Measurements from ENCODE around the gene HDAC4. TPM values are rescaled to one million over a fixed set of nuclear protein-coding genes. Genes with fewer than 3 reads are reported as not detected.

HDAC4 gene
- polyA plus RNA-seq, 1 donor (not counting 4 experiments of a cell fraction or from before 2014, with no cell fraction given): 2.9 TPM

DNA sequence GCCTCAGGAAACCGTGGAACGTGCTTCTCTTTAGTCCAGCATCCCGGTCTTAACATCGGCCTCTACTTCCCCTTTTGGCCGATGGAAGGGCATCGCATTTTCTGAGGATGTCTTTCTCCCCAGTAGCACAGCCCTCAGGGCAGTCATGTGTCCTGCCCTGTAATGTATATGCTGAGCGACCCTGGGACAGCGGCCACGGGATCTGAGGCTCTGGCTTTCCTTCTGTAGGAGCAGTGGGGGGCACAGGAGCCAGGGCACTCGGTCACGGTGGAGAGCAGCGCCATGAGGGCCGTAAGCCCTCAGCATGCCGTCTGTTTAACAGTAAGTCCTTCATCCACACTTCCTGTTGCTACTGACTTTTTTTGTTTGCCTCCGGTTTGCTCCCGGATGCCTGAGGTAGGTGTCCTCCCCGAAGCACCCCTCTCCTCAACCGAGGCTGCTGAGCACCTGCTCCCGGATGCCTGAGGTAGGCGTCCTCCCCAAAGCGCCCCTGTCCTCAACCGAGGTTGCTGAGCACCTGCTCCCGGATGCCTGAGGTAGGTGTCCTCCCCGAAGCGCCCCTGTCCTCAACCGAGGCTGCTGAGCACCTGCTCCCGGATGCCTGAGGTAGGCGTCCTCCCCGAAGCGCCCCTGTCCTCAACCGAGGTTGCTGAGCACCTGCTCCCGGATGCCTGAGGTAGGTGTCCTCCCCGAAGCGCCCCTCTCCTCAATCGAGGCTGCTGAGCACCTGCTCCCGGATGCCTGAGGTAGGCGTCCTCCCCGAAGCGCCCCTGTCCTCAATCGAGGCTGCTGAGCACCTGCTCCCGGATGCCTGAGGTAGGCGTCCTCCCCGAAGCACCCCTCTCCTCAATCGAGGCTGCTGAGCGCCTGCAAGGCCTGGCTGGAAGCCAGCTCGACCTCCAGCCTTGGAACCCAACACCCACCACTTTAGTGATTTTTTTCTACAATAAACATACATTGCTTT is 169.3 kb downstream of the HDAC4 start:
- no peaks in the 10 kb centered on the region for H3K36me3 ChIP-seq (ENCODE audit: control insufficient read depth in 2 of 2, extremely low read depth in 1 of 2, insufficient read depth in 2 of 2, low read length in 2 of 2)
- H4K20me1 ChIP-seq (ENCODE audit: control insufficient read depth, extremely low read depth, insufficient read depth, low read length): no peaks in the 10 kb centered on the region
- H3K4me3 ChIP-seq (ENCODE audit: control insufficient read depth in 2 of 3, extremely low read depth in 1 of 3, insufficient read depth in 2 of 3, low read depth in 1 of 3, low read length in 3 of 3): no peak overlapping the region
- H3K27me3 ChIP-seq (ENCODE audit: control insufficient read depth, extremely low read depth, insufficient read depth, low read length): no peaks in the 10 kb centered on the region
- no peaks in the 10 kb centered on the region for H3K4me1 ChIP-seq (ENCODE audit: control insufficient read depth, extremely low read depth, insufficient read depth, low read length)
- dilution Hi-C loops (cut with MboI; ENCODE audit: extremely low pct_ligation_motif_present, low sequenced_read_pairs): no loop called here
- H3K27ac ChIP-seq (ENCODE audit: control insufficient read depth, insufficient read depth, low read length): no peak overlapping the region
- no peaks in the 10 kb centered on the region for H3K79me2 ChIP-seq (ENCODE audit: control insufficient read depth, insufficient read depth, low read length)
- H2AFZ ChIP-seq (ENCODE audit: control insufficient read depth, low read length): no peak overlapping the region
- DNase-seq (ENCODE audit: low read depth, low spot score) (no peak), FAIRE-seq (no peak)
- H3K9ac ChIP-seq (ENCODE audit: control insufficient read depth, extremely low read depth, insufficient read depth, low read length): no peak overlapping the region
- no peaks in the 10 kb centered on the region for H3K9me1 ChIP-seq (ENCODE audit: control insufficient read depth, extremely low read depth, insufficient read depth, low read length)
- H3K4me2 ChIP-seq (ENCODE audit: control insufficient read depth, extremely low read depth, insufficient read depth, low read depth, low read length): no peak overlapping the region
- H3K9me3 ChIP-seq (ENCODE audit: control insufficient read depth, low read depth, low read length): no peaks in the 10 kb centered on the region
- TF ChIP-seq, protein P1, sequence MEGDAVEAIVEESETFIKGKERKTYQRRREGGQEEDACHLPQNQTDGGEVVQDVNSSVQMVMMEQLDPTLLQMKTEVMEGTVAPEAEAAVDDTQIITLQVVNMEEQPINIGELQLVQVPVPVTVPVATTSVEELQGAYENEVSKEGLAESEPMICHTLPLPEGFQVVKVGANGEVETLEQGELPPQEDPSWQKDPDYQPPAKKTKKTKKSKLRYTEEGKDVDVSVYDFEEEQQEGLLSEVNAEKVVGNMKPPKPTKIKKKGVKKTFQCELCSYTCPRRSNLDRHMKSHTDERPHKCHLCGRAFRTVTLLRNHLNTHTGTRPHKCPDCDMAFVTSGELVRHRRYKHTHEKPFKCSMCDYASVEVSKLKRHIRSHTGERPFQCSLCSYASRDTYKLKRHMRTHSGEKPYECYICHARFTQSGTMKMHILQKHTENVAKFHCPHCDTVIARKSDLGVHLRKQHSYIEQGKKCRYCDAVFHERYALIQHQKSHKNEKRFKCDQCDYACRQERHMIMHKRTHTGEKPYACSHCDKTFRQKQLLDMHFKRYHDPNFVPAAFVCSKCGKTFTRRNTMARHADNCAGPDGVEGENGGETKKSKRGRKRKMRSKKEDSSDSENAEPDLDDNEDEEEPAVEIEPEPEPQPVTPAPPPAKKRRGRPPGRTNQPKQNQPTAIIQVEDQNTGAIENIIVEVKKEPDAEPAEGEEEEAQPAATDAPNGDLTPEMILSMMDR (optimal IDR thresholded peaks at IDR 0.05 in 1 of 3, IDR thresholded peaks at IDR 0.05 in 1 of 3, conservative IDR thresholded peaks at IDR 0.05 in 1 of 3; ENCODE audit: extremely low read depth in 1 of 3, insufficient read depth in 2 of 3, low read length in 3 of 3): no peak

DNA sequence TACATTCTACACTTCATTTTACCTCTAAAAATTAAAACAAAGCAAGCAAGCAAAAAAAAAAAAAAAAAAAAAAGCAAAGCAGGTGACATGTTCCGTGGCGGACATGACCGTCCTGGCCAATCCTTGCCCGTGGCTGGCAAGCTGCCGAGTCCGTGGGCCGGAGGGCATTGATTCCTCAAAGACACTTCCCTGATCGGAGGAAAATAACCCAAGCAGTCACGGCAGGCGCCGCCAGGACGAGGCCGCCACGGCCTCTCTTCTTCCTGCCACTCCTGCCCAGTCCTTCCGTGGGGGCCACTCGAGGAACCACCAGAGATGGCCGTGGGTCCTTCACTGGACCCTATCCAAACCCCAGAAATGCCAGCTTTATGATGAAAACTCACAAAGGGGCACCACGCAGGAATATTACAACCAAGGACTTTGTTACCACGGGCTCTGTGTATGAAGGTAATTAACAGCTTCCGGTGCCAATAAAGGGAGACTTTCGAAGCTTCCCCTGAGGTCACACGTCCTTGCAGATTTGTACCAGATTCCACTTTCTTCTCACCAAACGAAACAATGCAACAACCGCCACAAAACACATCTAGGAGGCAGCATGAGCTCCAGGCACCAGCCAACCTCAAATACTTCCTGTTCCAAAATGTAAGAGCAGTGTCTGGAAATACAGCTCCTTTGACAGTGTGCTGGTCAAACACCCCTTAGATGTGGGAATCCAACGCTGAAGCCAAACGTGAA is 170.3 kb downstream of the HDAC4 start:
- Histone ChIP-seq H4K20me1 (ENCODE audit: control insufficient read depth, extremely low read depth, insufficient read depth, low read length) (no peaks in the 10 kb centered on the region), H3K27ac (ENCODE audit: control insufficient read depth, insufficient read depth, low read length) (no peak overlapping the region), H3K4me2 (ENCODE audit: control insufficient read depth, extremely low read depth, insufficient read depth, low read depth, low read length) (no peak overlapping the region), H3K9me3 (ENCODE audit: control insufficient read depth, low read depth, low read length) (no peaks in the 10 kb centered on the region), H3K27me3 (ENCODE audit: control insufficient read depth, extremely low read depth, insufficient read depth, low read length) (no peaks in the 10 kb centered on the region), H3K9ac (ENCODE audit: control insufficient read depth, extremely low read depth, insufficient read depth, low read length) (no peak overlapping the region), H3K36me3 (ENCODE audit: control insufficient read depth in 2 of 2, extremely low read depth in 1 of 2, insufficient read depth in 2 of 2, low read length in 2 of 2) (no peaks in the 10 kb centered on the region), H2AFZ (ENCODE audit: control insufficient read depth, low read length) (no peak overlapping the region), H3K9me1 (ENCODE audit: control insufficient read depth, extremely low read depth, insufficient read depth, low read length) (no peaks in the 10 kb centered on the region), H3K4me1 (ENCODE audit: control insufficient read depth, extremely low read depth, insufficient read depth, low read length) (no peaks in the 10 kb centered on the region), H3K4me3 (ENCODE audit: control insufficient read depth in 2 of 3, extremely low read depth in 1 of 3, insufficient read depth in 2 of 3, low read depth in 1 of 3, low read length in 3 of 3) (no peak overlapping the region), H3K79me2 (ENCODE audit: control insufficient read depth, insufficient read depth, low read length) (no peaks in the 10 kb centered on the region)
- dilution Hi-C loops (cut with MboI; ENCODE audit: extremely low pct_ligation_motif_present, low sequenced_read_pairs): no loop called here
- FAIRE-seq (no peak), DNase-seq (ENCODE audit: low read depth, low spot score) (no peak)
- TF ChIP-seq EZH2 (IDR thresholded peaks at IDR 0.05; ENCODE audit: low read length): no peak
- TF ChIP-seq, protein P1 (optimal IDR thresholded peaks at IDR 0.05 in 1 of 3, IDR thresholded peaks at IDR 0.05 in 1 of 3, conservative IDR thresholded peaks at IDR 0.05 in 1 of 3; ENCODE audit: extremely low read depth in 1 of 3, insufficient read depth in 2 of 3, low read length in 3 of 3): no peak
